Lower leg skin (tissue), 3 donors: ENCODE measurements around the gene NR6A1.

Experiments used
- CTCF ChIP-seq, 3 donors: fragments of 450-650 bp; IDR thresholded peaks; one replicate each; pipeline ENCODE4 v1.5.1; 2016; ENCODE audit warnings: antibody characterized with exemption in 3 of 3, mild to moderate bottlenecking in 3 of 3, moderate library complexity in 2 of 3
- POLR2A ChIP-seq, 2 donors: fragments of 450-650 bp; IDR thresholded peaks; one replicate each; pipeline ENCODE4 v1.6.1; 2016 to 2017; ENCODE audit warnings: antibody characterized with exemption in 2 of 2, mild to moderate bottlenecking in 1 of 2, moderate library complexity in 1 of 2

GRCh38 chr9:124752967-124753366 lies 18.1 kb downstream of the NR6A1 start:
- TF ChIP-seq CTCF (IDR thresholded peaks at IDR 0.05) (no peak), POLR2A (IDR thresholded peaks at IDR 0.05) (no peak)
